ENCODE results near the gene SGO1. TPM values are rescaled to one million over a fixed set of nuclear protein-coding genes. Genes with fewer than 3 reads are reported as not detected.

SGO1 gene
- total RNA-seq, 1 experiment from 2014 or later = 34.3 TPM

GRCh38 chr3:20123131-20123652, 62.8 kb downstream of the SGO1 start (continued):
- TF ChIP-seq ZNF263 (CRISPR knock-in tag; IDR thresholded peaks at IDR 0.05; ENCODE audit: low read depth) (no peak), ARID4B (CRISPR knock-in tag; IDR thresholded peaks at IDR 0.05; ENCODE audit: borderline replicate concordance) (no peak)

- Mint-ChIP-seq H3K4me1 (no peaks in the 10 kb centered on the region), H3K9me3 (no peaks in the 10 kb centered on the region), H3K4me3 (no peak overlapping the region), H3K36me3 (no peaks in the 10 kb centered on the region), H3K27ac (no peak overlapping the region), H3K27me3 (ENCODE audit: low read depth) (no peaks in the 10 kb centered on the region)
- no peak for DNase-seq (ENCODE audit: low spot score)
- ChIA-PET CTCF (interaction anchor here (0.6 kb wide), 1 partner anchor 1630 kb away, joined by 3 read pairs; the partner anchor contains the start of gene ZNF385D), POLR2A (no interaction called here)
- ATAC-seq = no peak
- TF ChIP-seq TEAD4 (CRISPR knock-in tag; IDR thresholded peaks at IDR 0.05) (no peak), ZNF232 (CRISPR knock-in tag; IDR thresholded peaks at IDR 0.05) (no peak), ZNF416 (CRISPR knock-in tag; IDR thresholded peaks at IDR 0.05) (no peak), E2F5 (CRISPR knock-in tag; IDR thresholded peaks at IDR 0.05) (no peak), TEAD1 (CRISPR knock-in tag; IDR thresholded peaks at IDR 0.05) (no peak), SMAD3 (CRISPR knock-in tag; IDR thresholded peaks at IDR 0.05; ENCODE audit: borderline replicate concordance) (no peak), ZNF671 (CRISPR knock-in tag; IDR thresholded peaks at IDR 0.05) (no peak), NFATC4 (CRISPR knock-in tag; IDR thresholded peaks at IDR 0.05) (no peak), ZNF219 (CRISPR knock-in tag; IDR thresholded peaks at IDR 0.05; ENCODE audit: borderline replicate concordance) (no peak), FOXK1 (CRISPR knock-in tag; IDR thresholded peaks at IDR 0.05) (no peak), ELF4 (CRISPR knock-in tag; IDR thresholded peaks at IDR 0.05; ENCODE audit: low read depth) (no peak), ZNF532 (CRISPR knock-in tag; IDR thresholded peaks at IDR 0.05; ENCODE audit: borderline replicate concordance) (no peak), KAT7 (CRISPR knock-in tag; IDR thresholded peaks at IDR 0.05; ENCODE audit: borderline replicate concordance) (no peak)
- TF ChIP-seq, protein P1, sequence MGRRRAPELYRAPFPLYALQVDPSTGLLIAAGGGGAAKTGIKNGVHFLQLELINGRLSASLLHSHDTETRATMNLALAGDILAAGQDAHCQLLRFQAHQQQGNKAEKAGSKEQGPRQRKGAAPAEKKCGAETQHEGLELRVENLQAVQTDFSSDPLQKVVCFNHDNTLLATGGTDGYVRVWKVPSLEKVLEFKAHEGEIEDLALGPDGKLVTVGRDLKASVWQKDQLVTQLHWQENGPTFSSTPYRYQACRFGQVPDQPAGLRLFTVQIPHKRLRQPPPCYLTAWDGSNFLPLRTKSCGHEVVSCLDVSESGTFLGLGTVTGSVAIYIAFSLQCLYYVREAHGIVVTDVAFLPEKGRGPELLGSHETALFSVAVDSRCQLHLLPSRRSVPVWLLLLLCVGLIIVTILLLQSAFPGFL (CRISPR knock-in tag; IDR thresholded peaks at IDR 0.05; ENCODE audit: borderline replicate concordance) = no peak
- TF ChIP-seq, protein P2, sequence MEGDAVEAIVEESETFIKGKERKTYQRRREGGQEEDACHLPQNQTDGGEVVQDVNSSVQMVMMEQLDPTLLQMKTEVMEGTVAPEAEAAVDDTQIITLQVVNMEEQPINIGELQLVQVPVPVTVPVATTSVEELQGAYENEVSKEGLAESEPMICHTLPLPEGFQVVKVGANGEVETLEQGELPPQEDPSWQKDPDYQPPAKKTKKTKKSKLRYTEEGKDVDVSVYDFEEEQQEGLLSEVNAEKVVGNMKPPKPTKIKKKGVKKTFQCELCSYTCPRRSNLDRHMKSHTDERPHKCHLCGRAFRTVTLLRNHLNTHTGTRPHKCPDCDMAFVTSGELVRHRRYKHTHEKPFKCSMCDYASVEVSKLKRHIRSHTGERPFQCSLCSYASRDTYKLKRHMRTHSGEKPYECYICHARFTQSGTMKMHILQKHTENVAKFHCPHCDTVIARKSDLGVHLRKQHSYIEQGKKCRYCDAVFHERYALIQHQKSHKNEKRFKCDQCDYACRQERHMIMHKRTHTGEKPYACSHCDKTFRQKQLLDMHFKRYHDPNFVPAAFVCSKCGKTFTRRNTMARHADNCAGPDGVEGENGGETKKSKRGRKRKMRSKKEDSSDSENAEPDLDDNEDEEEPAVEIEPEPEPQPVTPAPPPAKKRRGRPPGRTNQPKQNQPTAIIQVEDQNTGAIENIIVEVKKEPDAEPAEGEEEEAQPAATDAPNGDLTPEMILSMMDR (IDR thresholded peaks at IDR 0.05) = no peak
- TF ChIP-seq, protein P3, sequence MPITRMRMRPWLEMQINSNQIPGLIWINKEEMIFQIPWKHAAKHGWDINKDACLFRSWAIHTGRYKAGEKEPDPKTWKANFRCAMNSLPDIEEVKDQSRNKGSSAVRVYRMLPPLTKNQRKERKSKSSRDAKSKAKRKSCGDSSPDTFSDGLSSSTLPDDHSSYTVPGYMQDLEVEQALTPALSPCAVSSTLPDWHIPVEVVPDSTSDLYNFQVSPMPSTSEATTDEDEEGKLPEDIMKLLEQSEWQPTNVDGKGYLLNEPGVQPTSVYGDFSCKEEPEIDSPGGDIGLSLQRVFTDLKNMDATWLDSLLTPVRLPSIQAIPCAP (CRISPR knock-in tag; IDR thresholded peaks at IDR 0.05) = no peak
Measured at GRCh38 chr3:20121088-20121487, 64.9 kb downstream of the SGO1 start.
